Measurements from ENCODE around the gene CUX1.

CUX1 gene

DNA sequence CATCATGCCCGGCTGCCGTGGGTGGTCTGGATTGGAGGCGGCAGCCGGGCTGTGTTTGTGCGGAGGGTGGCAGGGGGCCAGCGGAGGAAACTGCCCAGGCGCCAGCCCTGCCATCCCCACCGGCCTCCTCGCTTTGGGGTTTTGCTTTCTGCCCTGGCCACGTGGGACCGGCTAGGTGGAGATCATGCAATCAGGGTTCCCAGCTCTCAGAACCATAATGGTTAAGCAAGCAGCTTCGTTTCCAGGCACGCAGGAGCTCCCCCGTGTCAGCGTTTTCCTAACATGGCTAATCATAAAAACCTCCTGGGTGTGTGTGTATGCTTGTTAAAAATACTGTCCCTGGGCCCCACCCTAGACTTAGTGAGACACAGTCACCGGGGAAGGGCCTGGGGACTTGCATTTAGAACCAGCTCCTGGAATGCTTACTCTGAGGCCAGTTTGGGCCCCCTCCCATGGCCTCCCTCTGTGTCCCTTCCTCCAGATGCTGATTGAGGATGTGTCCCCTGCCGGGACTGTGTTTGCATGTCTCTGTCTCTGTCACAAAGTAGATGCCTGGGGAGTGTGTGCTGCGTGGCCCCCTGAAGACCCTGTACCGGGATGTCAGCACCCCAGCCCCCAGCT is 119.3 kb downstream of the CUX1 start:
- DNase-seq, result no peak
- H3K27me3 ChIP-seq (ENCODE audit: insufficient read depth, low read length, poor library complexity), result no peaks in the 10 kb centered on the region
- H3K79me2 ChIP-seq (ENCODE audit: insufficient read depth, low read length), result peaks cover 93% of the 10 kb centered on the region
- no peaks in the 10 kb centered on the region for H3K9me3 ChIP-seq (ENCODE audit: insufficient read depth, low read length, severe bottlenecking)
- TF ChIP-seq, protein P1, sequence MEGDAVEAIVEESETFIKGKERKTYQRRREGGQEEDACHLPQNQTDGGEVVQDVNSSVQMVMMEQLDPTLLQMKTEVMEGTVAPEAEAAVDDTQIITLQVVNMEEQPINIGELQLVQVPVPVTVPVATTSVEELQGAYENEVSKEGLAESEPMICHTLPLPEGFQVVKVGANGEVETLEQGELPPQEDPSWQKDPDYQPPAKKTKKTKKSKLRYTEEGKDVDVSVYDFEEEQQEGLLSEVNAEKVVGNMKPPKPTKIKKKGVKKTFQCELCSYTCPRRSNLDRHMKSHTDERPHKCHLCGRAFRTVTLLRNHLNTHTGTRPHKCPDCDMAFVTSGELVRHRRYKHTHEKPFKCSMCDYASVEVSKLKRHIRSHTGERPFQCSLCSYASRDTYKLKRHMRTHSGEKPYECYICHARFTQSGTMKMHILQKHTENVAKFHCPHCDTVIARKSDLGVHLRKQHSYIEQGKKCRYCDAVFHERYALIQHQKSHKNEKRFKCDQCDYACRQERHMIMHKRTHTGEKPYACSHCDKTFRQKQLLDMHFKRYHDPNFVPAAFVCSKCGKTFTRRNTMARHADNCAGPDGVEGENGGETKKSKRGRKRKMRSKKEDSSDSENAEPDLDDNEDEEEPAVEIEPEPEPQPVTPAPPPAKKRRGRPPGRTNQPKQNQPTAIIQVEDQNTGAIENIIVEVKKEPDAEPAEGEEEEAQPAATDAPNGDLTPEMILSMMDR (IDR thresholded peaks at IDR 0.05; ENCODE audit: borderline replicate concordance, extremely low read depth, low read length, poor library complexity, severe bottlenecking), result no peak
- TF ChIP-seq EZH2 (IDR thresholded peaks at IDR 0.05; ENCODE audit: borderline replicate concordance, low read depth, low read length, severe bottlenecking), result no peak
- H2AFZ ChIP-seq (ENCODE audit: low read depth, low read length), result no peak overlapping the region
- no peak overlapping the region for H3K4me3 ChIP-seq (ENCODE audit: low read depth in 1 of 2, low read length in 2 of 2)
- peaks cover 14% of the 10 kb centered on the region; the same call in 1 of the 2 replicates for H3K36me3 ChIP-seq (ENCODE audit: insufficient read depth, low read length)
- peaks cover 39% of the 10 kb centered on the region for H4K20me1 ChIP-seq (ENCODE audit: insufficient read depth, low read length)
- no peak for ATAC-seq (ENCODE audit: insufficient read depth, low read depth)
- H3K9ac ChIP-seq (ENCODE audit: low read depth, low read length), result no peak overlapping the region
- no peak overlapping the region for H3K4me2 ChIP-seq (ENCODE audit: insufficient read depth, low read length)
- peaks cover 22% of the 10 kb centered on the region for H3K4me1 ChIP-seq (ENCODE audit: insufficient read depth, low read length)
- H3K27ac ChIP-seq (ENCODE audit: low read length), result no peak overlapping the region

DNA sequence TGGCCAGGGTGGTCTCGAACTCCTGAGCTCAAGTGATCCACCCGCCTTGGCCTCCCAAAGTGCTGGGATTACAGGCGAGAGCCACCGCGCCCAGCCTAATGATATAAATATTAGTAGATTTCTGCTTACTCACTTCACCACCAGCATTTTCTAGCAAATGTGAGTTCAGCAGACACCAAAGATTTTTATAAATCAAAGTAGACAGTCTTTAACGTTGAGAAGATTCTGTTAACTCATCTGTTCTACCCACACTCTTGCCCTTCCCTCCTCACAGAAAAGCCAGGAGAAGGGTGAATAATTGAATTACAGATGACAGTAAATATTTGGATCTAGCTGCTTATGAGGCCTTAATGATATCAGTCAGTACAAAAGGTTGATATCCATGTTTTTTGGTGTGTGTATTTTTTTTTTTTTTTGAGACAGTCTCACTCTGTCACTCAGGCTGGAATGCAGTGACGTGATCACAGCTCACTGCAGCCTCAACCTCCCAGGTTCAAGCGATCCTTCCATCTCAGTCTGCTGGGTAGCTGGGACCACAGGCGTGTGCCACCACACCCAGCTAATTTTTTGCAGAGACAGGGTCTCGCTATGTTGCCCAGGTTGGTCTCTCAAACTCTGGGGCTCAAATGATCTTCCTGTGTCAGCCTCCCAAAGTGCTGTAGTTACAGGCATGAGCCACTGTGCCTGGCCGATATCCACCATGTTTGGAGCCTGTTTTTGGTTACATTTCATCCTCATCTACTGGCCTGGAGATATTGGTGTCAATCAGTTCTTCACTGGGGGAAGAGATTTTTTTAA is 120.5 kb downstream of the CUX1 start:
- Histone ChIP-seq H3K4me2 (ENCODE audit: insufficient read depth, low read length) (no peak overlapping the region), H4K20me1 (ENCODE audit: insufficient read depth, low read length) (peaks cover 43% of the 10 kb centered on the region), H3K4me3 (ENCODE audit: low read depth in 1 of 2, low read length in 2 of 2) (no peak overlapping the region), H3K27me3 (ENCODE audit: insufficient read depth, low read length, poor library complexity) (no peaks in the 10 kb centered on the region), H3K9ac (ENCODE audit: low read depth, low read length) (no peak overlapping the region), H3K36me3 (ENCODE audit: insufficient read depth, low read length) (peaks cover 18% of the 10 kb centered on the region), H3K79me2 (ENCODE audit: insufficient read depth, low read length) (peaks cover 93% of the 10 kb centered on the region), H3K27ac (ENCODE audit: low read length) (no peak overlapping the region; the same call in 1 of the 2 replicates), H2AFZ (ENCODE audit: low read depth, low read length) (no peak overlapping the region), H3K4me1 (ENCODE audit: insufficient read depth, low read length) (peaks cover 28% of the 10 kb centered on the region), H3K9me3 (ENCODE audit: insufficient read depth, low read length, severe bottlenecking) (no peaks in the 10 kb centered on the region)
- ATAC-seq (ENCODE audit: insufficient read depth, low read depth) (no peak), DNase-seq (no peak)
- TF ChIP-seq EZH2 (IDR thresholded peaks at IDR 0.05; ENCODE audit: borderline replicate concordance, low read depth, low read length, severe bottlenecking), result no peak
- TF ChIP-seq, protein P1 (IDR thresholded peaks at IDR 0.05; ENCODE audit: borderline replicate concordance, extremely low read depth, low read length, poor library complexity, severe bottlenecking), result no peak

DNA sequence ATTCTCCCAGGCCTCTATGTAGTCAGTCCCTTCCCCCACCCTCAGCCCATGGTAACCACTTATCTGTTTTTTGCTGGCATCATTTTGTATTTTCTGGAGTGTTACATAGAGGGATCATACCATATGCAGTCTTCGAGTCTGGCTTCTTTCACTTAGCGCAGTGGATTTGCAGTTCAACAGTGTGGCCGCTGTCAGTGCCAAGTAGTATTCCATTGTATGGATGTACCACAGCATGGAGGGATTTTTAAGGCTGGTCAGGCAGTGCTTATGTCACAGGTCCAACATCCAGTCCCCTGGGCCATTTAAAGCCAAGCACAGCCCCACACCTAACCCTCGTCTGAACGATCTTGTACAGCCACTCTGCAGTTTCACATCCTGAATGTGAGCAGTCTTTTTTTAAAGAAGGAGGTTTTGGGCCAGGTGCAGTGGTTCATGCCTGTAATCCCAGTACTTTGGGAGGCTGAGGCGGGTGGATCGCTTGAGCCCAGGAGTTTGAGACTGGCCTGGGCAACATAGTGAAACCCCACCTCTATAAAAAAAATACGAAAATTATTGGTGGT is 121.8 kb downstream of the CUX1 start:
- Histone ChIP-seq H3K4me1 (ENCODE audit: insufficient read depth, low read length) (peaks cover 28% of the 10 kb centered on the region), H2AFZ (ENCODE audit: low read depth, low read length) (no peak overlapping the region), H3K4me3 (ENCODE audit: low read depth in 1 of 2, low read length in 2 of 2) (no peak overlapping the region), H3K36me3 (ENCODE audit: insufficient read depth, low read length) (peaks cover 24% of the 10 kb centered on the region), H3K27ac (ENCODE audit: low read length) (no peak overlapping the region), H3K4me2 (ENCODE audit: insufficient read depth, low read length) (no peak overlapping the region), H3K9ac (ENCODE audit: low read depth, low read length) (no peak overlapping the region), H3K27me3 (ENCODE audit: insufficient read depth, low read length, poor library complexity) (no peaks in the 10 kb centered on the region), H4K20me1 (ENCODE audit: insufficient read depth, low read length) (peaks cover 48% of the 10 kb centered on the region), H3K79me2 (ENCODE audit: insufficient read depth, low read length) (peaks cover 91% of the 10 kb centered on the region), H3K9me3 (ENCODE audit: insufficient read depth, low read length, severe bottlenecking) (no peaks in the 10 kb centered on the region)
- DNase-seq, result no peak
- TF ChIP-seq, protein P1 (IDR thresholded peaks at IDR 0.05; ENCODE audit: borderline replicate concordance, extremely low read depth, low read length, poor library complexity, severe bottlenecking), result no peak
- TF ChIP-seq EZH2 (IDR thresholded peaks at IDR 0.05; ENCODE audit: borderline replicate concordance, low read depth, low read length, severe bottlenecking), result no peak
- no peak for ATAC-seq (ENCODE audit: insufficient read depth, low read depth)
